Measurements from ENCODE around the gene GON7.
"Not testable (repeated sequence)": the region's sequence is repeated elsewhere in the genome, so short reads cannot be mapped to it uniquely, and the experiment has no call there.

Gene GON7

GRCh38 chr14:93200553-93200952, 6.3 kb downstream of the GON7 start:
- DNase-seq (ENCODE audit: low read depth in 2 of 2) = no peak

GRCh38 chr14:93199031-93199430, 7.8 kb downstream of the GON7 start:
- no peak for DNase-seq (ENCODE audit: low read depth in 2 of 2)

- no peak for DNase-seq (ENCODE audit: low read depth in 2 of 2)
Measured at GRCh38 chr14:93195316-93195999, 11.4 kb downstream of the GON7 start.

GRCh38 chr14:93186956-93187355, 19.9 kb downstream of the GON7 start:
- DNase-seq (ENCODE audit: low read depth in 2 of 2) = no peak

GRCh38 chr14:93186466-93186865, 20.4 kb downstream of the GON7 start:
- DNase-seq (ENCODE audit: low read depth in 2 of 2) = no peak

GRCh38 chr14:93185349-93185720, 21.5 kb downstream of the GON7 start:
- no peak for DNase-seq (ENCODE audit: low read depth in 2 of 2)

GRCh38 chr14:93184391-93185348, 22.2 kb downstream of the GON7 start, which contains the start of the genes LYSET and MOAP1:
TSS of gene LYSET (plus strand) at chr14:93185317. CDS start at chr14:93185406, 89 bp downstream.
TSS of gene MOAP1 (minus strand) at chr14:93184897. CDS start at chr14:93184242, 655 bp downstream.
- DNase-seq (ENCODE audit: low read depth in 2 of 2) = peak; percentile 82 to 84

- no peak for DNase-seq (ENCODE audit: low read depth in 2 of 2)
Measured at GRCh38 chr14:93183596-93184317, 23.1 kb downstream of the GON7 start.

- DNase-seq (ENCODE audit: low read depth in 2 of 2) = no peak
Measured at GRCh38 chr14:93175492-93175891, 31.4 kb downstream of the GON7 start.

GRCh38 chr14:93174731-93175130, 32.1 kb downstream of the GON7 start:
- DNase-seq (ENCODE audit: low read depth in 2 of 2) = not testable (repeated sequence)

GRCh38 chr14:93173943-93174395, 32.9 kb downstream of the GON7 start:
- DNase-seq (ENCODE audit: low read depth in 2 of 2) = no peak

- no peak for DNase-seq (ENCODE audit: low read depth in 2 of 2)
Measured at GRCh38 chr14:93171376-93171775, 35.5 kb downstream of the GON7 start.

- not testable (repeated sequence) for DNase-seq (ENCODE audit: low read depth in 2 of 2)
Measured at GRCh38 chr14:93170141-93170540, 36.7 kb downstream of the GON7 start.

GRCh38 chr14:93169619-93170018, 37.2 kb downstream of the GON7 start:
- not testable (repeated sequence) for DNase-seq (ENCODE audit: low read depth in 2 of 2)

GRCh38 chr14:93168610-93169009, 38.3 kb downstream of the GON7 start:
- not testable (repeated sequence) for DNase-seq (ENCODE audit: low read depth in 2 of 2)

GRCh38 chr14:93165271-93166265, 41.3 kb downstream of the GON7 start:
- not testable (repeated sequence) for DNase-seq (ENCODE audit: low read depth in 2 of 2)

GRCh38 chr14:93163564-93163963, 43.3 kb downstream of the GON7 start:
- DNase-seq (ENCODE audit: low read depth in 2 of 2) = no peak

GRCh38 chr14:93161411-93161940, 45.4 kb downstream of the GON7 start:
- no peak for DNase-seq (ENCODE audit: low read depth in 2 of 2)

- DNase-seq (ENCODE audit: low read depth in 2 of 2) = no peak
Measured at GRCh38 chr14:93160353-93160801, 46.5 kb downstream of the GON7 start.
